AG20443 (cell line): ENCODE measurements around the gene DGKZ.
"Not testable (repeated sequence)": the region's sequence is repeated elsewhere in the genome, so short reads cannot be mapped to it uniquely, and the experiment has no call there.

Experiments used
- DNase-seq: peaks from one replicate; pipeline ENCODE4 v3.0.0; 2012; ENCODE audit warnings: low spot score, mixed read lengths

DGKZ gene

GRCh38 chr11:46346886-46347636, at the start of gene DGKZ:
Gene DGKZ, plus strand, starts transcription at chr11:46347463. Its CDS starts 197 bp downstream, at chr11:46347660.
- peak; percentile 98 for DNase-seq

- DNase-seq, result peak; percentile 75
Measured at GRCh38 chr11:46298699-46299433, 48.4 kb upstream of the DGKZ start.

- DNase-seq, result no peak
Measured at GRCh38 chr11:46299451-46299961, 47.8 kb upstream of the DGKZ start.

GRCh38 chr11:46300270-46300669, 47.0 kb upstream of the DGKZ start:
- DNase-seq, result no peak

GRCh38 chr11:46302866-46303265, 44.4 kb upstream of the DGKZ start:
- DNase-seq, result no peak

GRCh38 chr11:46304036-46304435, 43.2 kb upstream of the DGKZ start:
- DNase-seq, result not testable (repeated sequence)

- no peak for DNase-seq
Measured at GRCh38 chr11:46304605-46305179, 42.6 kb upstream of the DGKZ start.

GRCh38 chr11:46305295-46305694, 42.0 kb upstream of the DGKZ start:
- DNase-seq, result peak; percentile 24

GRCh38 chr11:46306296-46306853, 40.9 kb upstream of the DGKZ start:
- peak; percentile 16 for DNase-seq

- no peak for DNase-seq
Measured at GRCh38 chr11:46307369-46307768, 39.9 kb upstream of the DGKZ start.

GRCh38 chr11:46307785-46308341, 39.4 kb upstream of the DGKZ start:
- no peak for DNase-seq

- DNase-seq, result peak; percentile 85
Measured at GRCh38 chr11:46308631-46309419, 38.4 kb upstream of the DGKZ start.

- DNase-seq, result no peak
Measured at GRCh38 chr11:46309814-46310259, 37.4 kb upstream of the DGKZ start.

- peak; percentile 93 for DNase-seq
Measured at GRCh38 chr11:46315033-46315738, 32.1 kb upstream of the DGKZ start.

- no peak for DNase-seq
Measured at GRCh38 chr11:46315783-46316563, 31.3 kb upstream of the DGKZ start.

GRCh38 chr11:46319074-46319453, 28.2 kb upstream of the DGKZ start:
- DNase-seq, result no peak

GRCh38 chr11:46321757-46322156, 25.5 kb upstream of the DGKZ start:
- no peak for DNase-seq

- DNase-seq, result peak; percentile 60
Measured at GRCh38 chr11:46322759-46323158, 24.5 kb upstream of the DGKZ start.

- no peak for DNase-seq
Measured at GRCh38 chr11:46326813-46327416, 20.3 kb upstream of the DGKZ start.
